GM12878 (cell line): Measurements from ENCODE around the gene ERN2. TPM values are rescaled to one million over a fixed set of nuclear protein-coding genes. Genes with fewer than 3 reads are reported as not detected.

Experiments used
- ATAC-seq: fragments of 200-7000 bp; cut with Tn5 transposase; 3 replicates; pipeline ENCODE4 v1.9.1; 2020; ENCODE audit warnings: mild to moderate bottlenecking, moderate library complexity
- BruUV-seq: library from RNA; stranded (reverse); fragments of 400-500 nt; replicated peaks from 2 replicates; lab custom pipeline; 2021; lab: Mats Ljungman, UMichigan
- CTCF ChIA-PET: fragments of 300-600 bp; sonication (Branson Sonifier 250); formaldehyde crosslinking; extraction: SDS; loops from one replicate; lab custom pipeline; 2021; ENCODE audit warnings: inconsistent platforms; lab: Yijun Ruan, JAX
- POLR2A ChIA-PET: fragments of 350-600 bp; formaldehyde crosslinking; extraction: SDS; loops from one replicate; lab custom pipeline; 2021; ENCODE audit warnings: inconsistent platforms; lab: Charles Lee
- RAD21 ChIA-PET: fragments of 300-600 bp; sonication (Branson Sonifier 250); formaldehyde crosslinking; loops from one replicate; lab custom pipeline; 2023; ENCODE audit warnings: antibody characterized with exemption; ENCODE audit not compliant: unreplicated experiment; lab: Charles Lee
- SMC1A ChIA-PET: fragments of 300-600 bp; sonication (Branson Sonifier 250); formaldehyde crosslinking; loops from one replicate; lab custom pipeline; 2023; ENCODE audit not compliant: unreplicated experiment, uncharacterized antibody; lab: Charles Lee
- DNase-seq: peaks from one replicate; pipeline ENCODE4 v3.0.0-alpha.2; 2011; ENCODE audit warnings: low read depth, low spot score
- FAIRE-seq: peaks from 3 replicates; lab custom pipeline; 2011; peaks lifted over from hg19 to GRCh38; lab: Jason Lieb, UNC
- H2AFZ ChIP-seq: 2 replicates; pipeline ENCODE4 v1.6.0; 2011; ENCODE audit warnings: low read depth, low read length, control low read depth; ENCODE audit not compliant: control insufficient read depth
- H3K27ac ChIP-seq: 2 replicates; pipeline ENCODE4 v1.5.1; 2011; ENCODE audit warnings: control low read depth; ENCODE audit not compliant: control insufficient read depth, insufficient read depth
- H3K27me3 ChIP-seq, 2 experiments: replicated peaks in 1 of 2; 2 replicates each; pipeline versions ENCODE4 v1.6.0 to v1.6.1; 2011; ENCODE audit warnings: low read length in 1 of 2; ENCODE audit not compliant: control insufficient read depth in 2 of 2, insufficient read depth in 2 of 2
- H3K36me3 ChIP-seq, 2 experiments: 2 replicates each; pipeline ENCODE4 v1.5.1; 2011; ENCODE audit warnings: low read length in 1 of 2; ENCODE audit not compliant: control insufficient read depth in 2 of 2, insufficient read depth in 2 of 2
- H3K4me1 ChIP-seq: 2 replicates; pipeline ENCODE4 v1.6.1; 2011; ENCODE audit warnings: mild to moderate bottlenecking, low read length, moderate library complexity, mixed read lengths; ENCODE audit not compliant: control insufficient read depth, insufficient read depth
- H3K4me2 ChIP-seq: 2 replicates; pipeline ENCODE4 v1.6.0; 2011; ENCODE audit warnings: control low read depth; ENCODE audit not compliant: control insufficient read depth, insufficient read depth
- H3K4me3 ChIP-seq: fragments of 200-600 bp; sonication (generic); 2 replicates; pipeline ENCODE4 v1.5.1; 2016
- H3K79me2 ChIP-seq: 2 replicates; pipeline ENCODE4 v1.6.0; 2011; ENCODE audit warnings: low read length; ENCODE audit not compliant: control insufficient read depth, insufficient read depth
- H3K9ac ChIP-seq: 2 replicates; pipeline ENCODE4 v1.8.0; 2011; ENCODE audit warnings: low read length, control low read depth, mixed read lengths; ENCODE audit not compliant: control insufficient read depth, insufficient read depth
- H3K9me3 ChIP-seq: replicated peaks from 3 replicates; pipeline ENCODE4 v1.5.1; 2011; ENCODE audit warnings: mild to moderate bottlenecking, low read length; ENCODE audit not compliant: control insufficient read depth, insufficient read depth
- H4K20me1 ChIP-seq: 2 replicates; pipeline ENCODE4 v1.6.0; 2011; ENCODE audit not compliant: control insufficient read depth, insufficient read depth
- CBX5 ChIP-seq: sonication (generic); IDR thresholded peaks from 2 replicates; pipeline ENCODE4 v1.6.1; 2016; ENCODE audit warnings: low read depth, moderate library complexity, mild to moderate bottlenecking, inconsistent platforms
- CHD2 ChIP-seq: IDR thresholded peaks from 2 replicates; pipeline ENCODE4 v1.6.1; 2011; ENCODE audit warnings: low read depth, low read length, improper control_type of control experiment, borderline replicate concordance
- CHD4 ChIP-seq: fragments of 200-600 bp; sonication (generic); IDR thresholded peaks from 2 replicates; pipeline ENCODE4 v1.6.1; 2016; ENCODE audit warnings: mild to moderate bottlenecking
- CREB1 ChIP-seq: IDR thresholded peaks from 2 replicates; pipeline ENCODE4 v1.6.1; 2012; ENCODE audit warnings: low read depth, mild to moderate bottlenecking, inconsistent platforms
- E2F8 ChIP-seq: fragments of 450-650 bp; IDR thresholded peaks from 2 replicates; pipeline ENCODE4 v1.6.1; 2018; ENCODE audit warnings: mild to moderate bottlenecking, low read depth, moderate library complexity; ENCODE audit not compliant: partially characterized antibody
- ELK1 ChIP-seq: IDR thresholded peaks from 2 replicates; pipeline ENCODE4 v1.6.1; 2012; ENCODE audit warnings: low read depth, low read length, improper control_type of control experiment
- EP300 ChIP-seq, 2 experiments: fragments of 150-350 bp in 1 of 2; IDR thresholded peaks; 2 replicates each; pipeline ENCODE4 v1.6.1; 2011 to 2012; ENCODE audit warnings: low read depth in 2 of 2, low read length in 2 of 2, borderline replicate concordance in 1 of 2, improper control_type of control experiment in 1 of 2, inconsistent platforms in 1 of 2; ENCODE audit not compliant: control insufficient read depth in 1 of 2
- JUNB ChIP-seq: IDR thresholded peaks from 2 replicates; pipeline ENCODE4 v1.6.1; 2016; ENCODE audit warnings: antibody characterized with exemption, mild to moderate bottlenecking
- LARP7 ChIP-seq: fragments of 450-650 bp; IDR thresholded peaks from 2 replicates; pipeline ENCODE4 v1.6.1; 2017; ENCODE audit warnings: mild to moderate bottlenecking
- MYC ChIP-seq: IDR thresholded peaks from 2 replicates; pipeline ENCODE4 v1.6.1; 2011; ENCODE audit warnings: mild to moderate bottlenecking, low read length, moderate library complexity, inconsistent platforms; ENCODE audit not compliant: insufficient read depth, insufficient replicate concordance, insufficient read length, severe bottlenecking
- NR2F1 ChIP-seq: fragments of 450-650 bp; conservative IDR thresholded peaks from 2 replicates; pipeline ENCODE4 v1.6.1; 2017; ENCODE audit warnings: mild to moderate bottlenecking
- SMC3 ChIP-seq: IDR thresholded peaks from 2 replicates; pipeline ENCODE4 v1.6.1; 2011; ENCODE audit warnings: low read length, improper control_type of control experiment, borderline replicate concordance
- SREBF2 ChIP-seq: IDR thresholded peaks from 2 replicates; pipeline ENCODE4 v1.6.1; 2012; ENCODE audit warnings: mild to moderate bottlenecking, low read length
- TBL1XR1 ChIP-seq: IDR thresholded peaks from 2 replicates; pipeline ENCODE4 v1.6.1; 2012; ENCODE audit warnings: low read depth, low read length, improper control_type of control experiment
- ZBTB11 ChIP-seq: fragments of 450-650 bp; formaldehyde crosslinking; IDR thresholded peaks from 2 replicates; pipeline ENCODE4 v1.5.0; 2022; ENCODE audit warnings: mild to moderate bottlenecking, missing genetic modification characterization
- whole genome bisulfite sequencing: methylation state at CpG from one replicate; pipeline ENCODE4 v1.1.6; 2016; ENCODE audit warnings: low lambda C conversion rate; ENCODE audit not compliant: insufficient replicate concordance, insufficient coverage; ENCODE audit errors: missing lambda C conversion rate; 5-methylcytosine and 5-hydroxymethylcytosine counted together
- in situ Hi-C: fragments of 300-500 bp; cut with MboI; formaldehyde crosslinking; loops from 9 replicates; pipeline ENCODE4 v1.14.3; 2018; ENCODE audit warnings: mixed read lengths
- intact Hi-C: fragments of 100-400 bp; cut with micrococcal nuclease; formaldehyde crosslinking; loops from one replicate; pipeline ENCODE4 v1.14.2; 2022; ENCODE audit not compliant: unreplicated experiment
- polyA plus RNA-seq, 11 experiments: library from polyadenylated mRNA; depleted of rRNA in 4 of 11; unstranded in 6 of 11; stranded (reverse) in 5 of 11; fragments of >200 nt; fragmentation: Nextera tagmentation in 4 of 11; fragmentation: Illumina TruSeq in 1 of 11; extraction: Ambion mirVana in 4 of 11; extraction: Trizol in 1 of 11; gene quantifications; 1 replicate in 1 of 11; 2 replicates in 10 of 11; pipeline versions ENCODE4 v1.2.1 to v1.2.3, GENCODE V29; 2011 to 2016; ENCODE audit warnings: inconsistent platforms in 2 of 11, missing spikeins in 2 of 11, low read depth in 1 of 11
- total RNA-seq, 4 experiments: library from RNA; depleted of rRNA in 3 of 4; stranded (reverse); fragments of >200 nt in 3 of 4; fragmentation: Illumina TruSeq in 1 of 4; extraction: Trizol in 1 of 4; gene quantifications; 2 replicates each; pipeline versions ENCODE4 v1.2.1 to v1.2.3, GENCODE V29; 2013 to 2021

Gene ERN2
- total and polyA plus RNA-seq, 10 of the 15 experiments (the other 5 are each of a cell fraction or from before 2014, with no cell fraction given): 0.06 to 0.95 (median 0.36) TPM; not detected in 5

- ChIA-PET POLR2A (interaction anchor here (0.6 kb wide), 1 partner anchor 323 kb away, joined by 3 read pairs; no protein-coding TSS in a partner anchor), SMC1A (no interaction called here), RAD21 (no interaction called here), CTCF (interaction anchor here (1.0 kb wide), 1 partner anchor 87 kb away, joined by 4 read pairs; no protein-coding TSS in a partner anchor)
- H3K9ac ChIP-seq: no peak overlapping the region
- no peak overlapping the region for H3K4me2 ChIP-seq
- intact Hi-C loops (no loop called here), in situ Hi-C loops (no loop called here)
- no peak for FAIRE-seq
- peaks cover 41% of the 10 kb centered on the region for H3K79me2 ChIP-seq
- H3K4me3 ChIP-seq: no peak overlapping the region
- no peak overlapping the region for H3K27ac ChIP-seq
- no peak overlapping the region for H2AFZ ChIP-seq
- DNase-seq: no peak
- no peaks in the 10 kb centered on the region for H4K20me1 ChIP-seq
- H3K36me3 ChIP-seq: peaks cover 31 to 47% of the 10 kb centered on the region in 2 experiments
- H3K4me1 ChIP-seq: peaks cover 9% of the 10 kb centered on the region
- WGBS: 89% methylated on average over 3 of the region's 3 CpGs
- no peak for ATAC-seq
- no peaks in the 10 kb centered on the region for H3K27me3 ChIP-seq
- H3K9me3 ChIP-seq: no peaks in the 10 kb centered on the region
- BruUV-seq: no TSS peak
- TF ChIP-seq JUNB: no peak
- TF ChIP-seq MYC: no peak
- TF ChIP-seq SREBF2: no peak
- no peak for TF ChIP-seq CREB1
- TF ChIP-seq LARP7: no peak
- TF ChIP-seq ZBTB11 (CRISPR knock-in tag): no peak
- TF ChIP-seq CHD2: no peak
- TF ChIP-seq NR2F1: no peak
- TF ChIP-seq E2F8: no peak
- TF ChIP-seq EP300 (IDR thresholded peaks at IDR 0.05; ENCODE audit: borderline replicate concordance in 1 of 2, control insufficient read depth in 1 of 2, low read depth in 2 of 2, low read length in 2 of 2): no peak
- TF ChIP-seq CHD4: no peak
- TF ChIP-seq ELK1: no peak
- no peak for TF ChIP-seq CBX5
- TF ChIP-seq SMC3: no peak
- TF ChIP-seq TBL1XR1: no peak
These were observed 29.5 kb downstream of the ERN2 start for GRCh38 chr16:23683487-23683886.
